Liver (tissue), 9 donors: Measurements from ENCODE around the gene FGF11. TPM values are rescaled to one million over a fixed set of nuclear protein-coding genes. Genes with fewer than 3 reads are reported as not detected.

Experiments used
- DNase-seq: peaks from one replicate; pipeline ENCODE4 v3.0.0-alpha.2; 2017; ENCODE audit warnings: low spot score
- H3K27ac ChIP-seq, 2 donors: one replicate each; pipeline ENCODE4 v1.7.0; 2013; ENCODE audit warnings: inconsistent platforms in 2 of 2, low read length in 2 of 2, control low read depth in 1 of 2, low read depth in 1 of 2, mild to moderate bottlenecking in 1 of 2
- H3K27me3 ChIP-seq, 4 donors: one replicate each; pipeline versions ENCODE4 v1.6.1 to v1.7.0; 2013; ENCODE audit warnings: low read length in 3 of 4, inconsistent platforms in 1 of 4, mild to moderate bottlenecking in 1 of 4, moderate library complexity in 1 of 4; ENCODE audit not compliant: control insufficient read depth in 4 of 4, insufficient read depth in 4 of 4
- H3K36me3 ChIP-seq, 4 donors: one replicate each; pipeline versions ENCODE4 v1.6.1 to v1.7.0; 2013; ENCODE audit warnings: low read length in 3 of 4, mild to moderate bottlenecking in 3 of 4, low read depth in 1 of 4, moderate library complexity in 1 of 4; ENCODE audit not compliant: control insufficient read depth in 4 of 4, insufficient read depth in 3 of 4
- H3K4me1 ChIP-seq, 4 donors: one replicate each; pipeline versions ENCODE4 v1.6.1 to v1.7.0; 2013; ENCODE audit warnings: low read length in 3 of 4, mild to moderate bottlenecking in 3 of 4, moderate library complexity in 1 of 4; ENCODE audit not compliant: control insufficient read depth in 4 of 4, insufficient read depth in 4 of 4
- H3K4me3 ChIP-seq, 3 donors: one replicate each; pipeline versions ENCODE4 v1.6.1 to v1.7.0; 2013; ENCODE audit warnings: low read length in 3 of 3, control low read depth in 1 of 3, low read depth in 1 of 3, mild to moderate bottlenecking in 1 of 3
- H3K9ac ChIP-seq, 2 donors: one replicate each; pipeline ENCODE4 v1.7.0; 2013; ENCODE audit warnings: low read length in 2 of 2, mild to moderate bottlenecking in 2 of 2, moderate library complexity in 2 of 2, control low read depth in 1 of 2, low read depth in 1 of 2
- H3K9me3 ChIP-seq, 4 donors: one replicate each; pipeline versions ENCODE4 v1.6.1 to v1.7.0; 2013; ENCODE audit warnings: low read length in 3 of 4; ENCODE audit not compliant: control insufficient read depth in 4 of 4
- EGR1 ChIP-seq, 2 donors: IDR thresholded peaks; 2 replicates each; pipeline ENCODE4 v1.6.1; 2016 to 2018; ENCODE audit warnings: antibody characterized with exemption in 2 of 2, low read depth in 2 of 2
- FOXA1 ChIP-seq: IDR thresholded peaks from 2 replicates; pipeline ENCODE4 v1.6.1; 2016; ENCODE audit warnings: antibody characterized with exemption
- FOXA2 ChIP-seq: IDR thresholded peaks from 2 replicates; pipeline ENCODE4 v1.6.1; 2016; ENCODE audit warnings: antibody characterized with exemption
- GABPA ChIP-seq, 2 donors: IDR thresholded peaks in 1 of 2; conservative IDR thresholded peaks in 1 of 2; 2 replicates each; pipeline ENCODE4 v1.6.1; 2016; ENCODE audit warnings: antibody characterized with exemption in 2 of 2, mild to moderate bottlenecking in 1 of 2, moderate library complexity in 1 of 2
- HNF4A ChIP-seq, 2 donors: conservative IDR thresholded peaks; 2 replicates each; pipeline ENCODE4 v1.6.1; 2016; ENCODE audit warnings: antibody characterized with exemption in 2 of 2, mild to moderate bottlenecking in 2 of 2
- HNF4G ChIP-seq: IDR thresholded peaks from 2 replicates; pipeline ENCODE4 v1.6.1; 2016; ENCODE audit warnings: antibody characterized with exemption
- NR2F2 ChIP-seq: IDR thresholded peaks from 2 replicates; pipeline ENCODE4 v1.6.1; 2016; ENCODE audit warnings: antibody characterized with exemption
- RAD21 ChIP-seq, 2 donors: IDR thresholded peaks; 2 replicates each; pipeline ENCODE4 v1.6.1; 2016; ENCODE audit warnings: antibody characterized with exemption in 2 of 2, mild to moderate bottlenecking in 2 of 2
- RXRA ChIP-seq, 2 donors: IDR thresholded peaks; 2 replicates each; pipeline ENCODE4 v1.6.1; 2017 to 2018; ENCODE audit warnings: antibody characterized with exemption in 2 of 2, mild to moderate bottlenecking in 1 of 2
- SP1 ChIP-seq: IDR thresholded peaks from 2 replicates; pipeline ENCODE4 v1.6.1; 2018; ENCODE audit warnings: antibody characterized with exemption, mild to moderate bottlenecking
- TAF1 ChIP-seq: conservative IDR thresholded peaks from 2 replicates; pipeline ENCODE4 v1.6.1; 2016; ENCODE audit warnings: antibody characterized with exemption, mild to moderate bottlenecking
- YY1 ChIP-seq: IDR thresholded peaks from 2 replicates; pipeline ENCODE4 v1.6.1; 2016; ENCODE audit warnings: antibody characterized with exemption, mild to moderate bottlenecking
- WGBS: extraction: QIAGEN DNeasy Blood & Tissue Kit; methylation state at CpG from one replicate; pipeline ENCODE4 v1.1.7; 2013; 5-methylcytosine and 5-hydroxymethylcytosine counted together
- polyA plus RNA-seq, 2 donors: library from polyadenylated mRNA; stranded (reverse) in 1 of 2; unstranded in 1 of 2; fragments of 200-250 nt in 1 of 2; fragments of >200 nt in 1 of 2; fragmentation: Nextera tagmentation in 1 of 2; extraction: Ambion mirVana in 1 of 2; gene quantifications; one replicate each; pipeline versions ENCODE4 v1.2.1 to v1.2.3, GENCODE V29; 2013 to 2015
- total RNA-seq, 2 donors: library from RNA; depleted of rRNA; stranded (reverse); fragments of >200 nt; gene quantifications; one replicate each; pipeline ENCODE4 v1.2.3, GENCODE V29; 2014
- TF ChIP-seq, protein P1 (sequence below): IDR thresholded peaks from 2 replicates; pipeline ENCODE4 v1.6.1; 2016; ENCODE audit warnings: antibody characterized with exemption
- TF ChIP-seq, protein P2 (sequence below): fragments of 150-350 bp; IDR thresholded peaks from 2 replicates; pipeline ENCODE4 v1.5.1; 2017; ENCODE audit warnings: improper control_type of control experiment, low read depth, low read length; ENCODE audit not compliant: missing input control
- TF ChIP-seq, protein P3 (sequence below): IDR thresholded peaks from 2 replicates; pipeline ENCODE4 v1.6.1; 2016; ENCODE audit warnings: antibody characterized with exemption, mild to moderate bottlenecking
- donor health status: healthy.
- donor health status: healthy.
- donor health status: healthy.
- donor health status: healthy.
- donor health status: healthy.

FGF11 gene
- total and polyA plus RNA-seq, 4 donors = 0.17 to 0.25 (median 0.20) TPM

DNA sequence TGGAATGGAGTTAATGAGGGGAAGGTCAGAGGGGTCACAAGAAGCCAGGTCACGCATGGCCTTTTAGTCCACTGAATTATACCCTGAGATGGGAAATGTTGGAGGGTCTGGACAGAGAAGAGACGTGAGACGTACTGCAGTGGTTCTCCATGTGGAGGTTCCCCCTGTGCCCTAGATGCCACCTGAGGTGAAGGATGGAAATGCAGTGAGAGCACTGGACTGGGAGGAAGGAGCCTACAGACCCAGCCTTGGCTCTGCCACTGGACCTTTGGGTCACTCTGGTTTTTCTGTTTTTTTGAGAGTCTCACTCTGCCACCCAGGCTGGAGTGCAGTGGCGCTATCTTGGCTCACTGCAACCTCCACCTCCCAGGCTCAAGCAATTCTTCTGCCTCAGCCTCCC lies 43.2 kb upstream of the FGF11 start:
- Histone ChIP-seq H3K27me3 (no peaks in the 10 kb centered on the region), H3K4me3 (no peak overlapping the region), H3K27ac (no peak overlapping the region), H3K4me1 (peaks cover 0 to 15% (median 8%) of the 10 kb centered on the region in 4 donors), H3K36me3 (peaks cover 0 to 2% (median 0%) of the 10 kb centered on the region in 4 donors), H3K9me3 (no peaks in the 10 kb centered on the region), H3K9ac (no peak overlapping the region)
- WGBS = 91% methylated on average over 4 of the region's 4 CpGs
- DNase-seq = no peak
- TF ChIP-seq TAF1 = no peak
- TF ChIP-seq GABPA (IDR thresholded peaks at IDR 0.05 in 1 of 2, conservative IDR thresholded peaks at IDR 0.05 in 1 of 2) = no peak
- TF ChIP-seq HNF4A (conservative IDR thresholded peaks at IDR 0.05) = no peak
- no peak for TF ChIP-seq SP1

DNA sequence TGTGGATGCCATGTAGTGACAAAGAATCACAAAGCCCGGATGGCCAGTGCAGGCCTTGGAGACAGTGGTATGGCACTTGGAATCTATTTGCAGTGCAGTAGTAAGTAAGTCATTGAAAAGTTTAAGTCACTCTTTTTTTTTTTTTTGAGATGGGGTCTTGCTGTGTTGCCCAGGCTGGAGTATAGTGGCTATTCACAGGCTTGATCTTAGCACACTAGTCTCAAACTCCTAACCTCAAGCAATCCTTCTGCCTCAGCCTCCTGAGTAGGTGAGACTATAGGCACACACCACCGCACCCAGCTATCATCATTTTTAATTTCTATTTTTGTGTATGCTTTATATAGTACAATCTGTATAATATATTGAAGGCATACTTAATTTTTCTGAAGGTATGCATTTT lies 40.7 kb upstream of the FGF11 start:
- no peak overlapping the region for H3K9ac ChIP-seq
- no peak for TF ChIP-seq RAD21 (IDR thresholded peaks at IDR 0.05)
- TF ChIP-seq HNF4A (conservative IDR thresholded peaks at IDR 0.05) = no peak
- TF ChIP-seq, protein P1, sequence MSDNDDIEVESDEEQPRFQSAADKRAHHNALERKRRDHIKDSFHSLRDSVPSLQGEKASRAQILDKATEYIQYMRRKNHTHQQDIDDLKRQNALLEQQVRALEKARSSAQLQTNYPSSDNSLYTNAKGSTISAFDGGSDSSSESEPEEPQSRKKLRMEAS = no peak
- no peak for TF ChIP-seq RXRA (IDR thresholded peaks at IDR 0.05)
- no peak for TF ChIP-seq EGR1 (IDR thresholded peaks at IDR 0.05; ENCODE audit: low read depth in 2 of 2)
- TF ChIP-seq GABPA (IDR thresholded peaks at IDR 0.05 in 1 of 2, conservative IDR thresholded peaks at IDR 0.05 in 1 of 2) = no peak
- no peak for TF ChIP-seq FOXA1
- TF ChIP-seq NR2F2 = no peak
- TF ChIP-seq HNF4G = no peak
- no peaks in the 10 kb centered on the region for H3K36me3 ChIP-seq
- 88% methylated on average over 2 of the region's 2 CpGs for WGBS
- H3K9me3 ChIP-seq = no peaks in the 10 kb centered on the region
- DNase-seq = no peak
- H3K27ac ChIP-seq = no peak overlapping the region
- no peak overlapping the region for H3K4me3 ChIP-seq
- peaks cover 0 to 21% (median 14%) of the 10 kb centered on the region in 4 donors for H3K4me1 ChIP-seq
- no peaks in the 10 kb centered on the region for H3K27me3 ChIP-seq

DNA sequence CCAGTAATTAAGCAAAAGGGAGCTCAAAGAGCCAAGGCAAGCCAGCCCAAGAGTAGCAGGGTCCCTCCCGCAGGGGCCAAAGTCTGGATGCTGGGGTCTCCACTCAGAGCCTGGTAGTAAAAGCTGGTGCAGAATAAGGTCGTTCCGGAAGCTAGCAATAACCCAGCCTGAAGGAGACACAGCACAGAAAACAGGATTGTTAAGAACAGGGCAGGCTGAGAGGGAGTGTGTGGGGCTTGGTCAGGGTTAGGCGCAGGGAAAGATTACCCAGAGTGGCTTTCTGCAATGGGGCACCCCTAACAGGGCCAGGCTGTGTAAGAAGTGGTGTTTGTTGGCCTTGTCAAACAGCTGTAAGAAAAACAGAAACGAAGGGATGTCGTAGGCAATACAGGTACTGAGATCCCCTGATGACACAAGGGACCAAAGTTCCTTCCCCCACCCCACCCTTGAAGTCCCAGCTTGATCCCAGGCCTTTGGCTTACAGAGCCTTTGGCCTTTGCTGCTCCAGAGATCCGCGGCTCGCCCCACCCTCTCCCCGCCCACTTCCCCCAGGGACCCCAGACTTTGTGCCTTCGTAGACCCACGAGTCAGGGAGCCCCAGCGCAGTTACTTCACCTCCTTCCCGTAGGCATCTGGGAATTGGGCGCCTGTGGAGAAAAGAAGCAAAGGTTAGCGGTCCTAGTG lies 36.1 kb upstream of the FGF11 start:
- H3K4me1 ChIP-seq = peaks cover 4 to 8% (median 7%) of the 10 kb centered on the region in 4 donors
- 8% methylated on average over 16 of the region's 16 CpGs for WGBS
- H3K9ac ChIP-seq = peak overlapping the region; percentile 82 to 94
- TF ChIP-seq, protein P2, sequence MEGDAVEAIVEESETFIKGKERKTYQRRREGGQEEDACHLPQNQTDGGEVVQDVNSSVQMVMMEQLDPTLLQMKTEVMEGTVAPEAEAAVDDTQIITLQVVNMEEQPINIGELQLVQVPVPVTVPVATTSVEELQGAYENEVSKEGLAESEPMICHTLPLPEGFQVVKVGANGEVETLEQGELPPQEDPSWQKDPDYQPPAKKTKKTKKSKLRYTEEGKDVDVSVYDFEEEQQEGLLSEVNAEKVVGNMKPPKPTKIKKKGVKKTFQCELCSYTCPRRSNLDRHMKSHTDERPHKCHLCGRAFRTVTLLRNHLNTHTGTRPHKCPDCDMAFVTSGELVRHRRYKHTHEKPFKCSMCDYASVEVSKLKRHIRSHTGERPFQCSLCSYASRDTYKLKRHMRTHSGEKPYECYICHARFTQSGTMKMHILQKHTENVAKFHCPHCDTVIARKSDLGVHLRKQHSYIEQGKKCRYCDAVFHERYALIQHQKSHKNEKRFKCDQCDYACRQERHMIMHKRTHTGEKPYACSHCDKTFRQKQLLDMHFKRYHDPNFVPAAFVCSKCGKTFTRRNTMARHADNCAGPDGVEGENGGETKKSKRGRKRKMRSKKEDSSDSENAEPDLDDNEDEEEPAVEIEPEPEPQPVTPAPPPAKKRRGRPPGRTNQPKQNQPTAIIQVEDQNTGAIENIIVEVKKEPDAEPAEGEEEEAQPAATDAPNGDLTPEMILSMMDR = no peak
- TF ChIP-seq RAD21 (IDR thresholded peaks at IDR 0.05) (no peak), RXRA (IDR thresholded peaks at IDR 0.05) (peak; percentile 37 to 59), FOXA2 (no peak), YY1 (no peak), HNF4A (conservative IDR thresholded peaks at IDR 0.05) (peak; percentile 64 to 70), HNF4G (peak; percentile 24)
- TF ChIP-seq, protein P3, sequence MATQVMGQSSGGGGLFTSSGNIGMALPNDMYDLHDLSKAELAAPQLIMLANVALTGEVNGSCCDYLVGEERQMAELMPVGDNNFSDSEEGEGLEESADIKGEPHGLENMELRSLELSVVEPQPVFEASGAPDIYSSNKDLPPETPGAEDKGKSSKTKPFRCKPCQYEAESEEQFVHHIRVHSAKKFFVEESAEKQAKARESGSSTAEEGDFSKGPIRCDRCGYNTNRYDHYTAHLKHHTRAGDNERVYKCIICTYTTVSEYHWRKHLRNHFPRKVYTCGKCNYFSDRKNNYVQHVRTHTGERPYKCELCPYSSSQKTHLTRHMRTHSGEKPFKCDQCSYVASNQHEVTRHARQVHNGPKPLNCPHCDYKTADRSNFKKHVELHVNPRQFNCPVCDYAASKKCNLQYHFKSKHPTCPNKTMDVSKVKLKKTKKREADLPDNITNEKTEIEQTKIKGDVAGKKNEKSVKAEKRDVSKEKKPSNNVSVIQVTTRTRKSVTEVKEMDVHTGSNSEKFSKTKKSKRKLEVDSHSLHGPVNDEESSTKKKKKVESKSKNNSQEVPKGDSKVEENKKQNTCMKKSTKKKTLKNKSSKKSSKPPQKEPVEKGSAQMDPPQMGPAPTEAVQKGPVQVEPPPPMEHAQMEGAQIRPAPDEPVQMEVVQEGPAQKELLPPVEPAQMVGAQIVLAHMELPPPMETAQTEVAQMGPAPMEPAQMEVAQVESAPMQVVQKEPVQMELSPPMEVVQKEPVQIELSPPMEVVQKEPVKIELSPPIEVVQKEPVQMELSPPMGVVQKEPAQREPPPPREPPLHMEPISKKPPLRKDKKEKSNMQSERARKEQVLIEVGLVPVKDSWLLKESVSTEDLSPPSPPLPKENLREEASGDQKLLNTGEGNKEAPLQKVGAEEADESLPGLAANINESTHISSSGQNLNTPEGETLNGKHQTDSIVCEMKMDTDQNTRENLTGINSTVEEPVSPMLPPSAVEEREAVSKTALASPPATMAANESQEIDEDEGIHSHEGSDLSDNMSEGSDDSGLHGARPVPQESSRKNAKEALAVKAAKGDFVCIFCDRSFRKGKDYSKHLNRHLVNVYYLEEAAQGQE = no peak
- H3K27me3 ChIP-seq = no peaks in the 10 kb centered on the region
- H3K9me3 ChIP-seq = no peaks in the 10 kb centered on the region
- no peaks in the 10 kb centered on the region for H3K36me3 ChIP-seq
- H3K4me3 ChIP-seq = peak overlapping the region; percentile 50 to 91 (median 62)
- peak overlapping the region; percentile 88 to 93 for H3K27ac ChIP-seq
- DNase-seq = peak; percentile 75
